H1 (cell line): ENCODE results near the gene GZF1. TPM values are rescaled to one million over a fixed set of nuclear protein-coding genes. Genes with fewer than 3 reads are reported as not detected.

ENCODE experiments used
- CTCF ChIA-PET: fragments of 300-600 bp; sonication (Branson Sonifier 250); formaldehyde crosslinking; loops from one replicate; lab custom pipeline; 2021; ENCODE audit not compliant: partially characterized antibody; lab: Charles Lee
- POLR2A ChIA-PET: fragments of 300-600 bp; sonication (Branson Sonifier 250); formaldehyde crosslinking; loops from one replicate; lab custom pipeline; 2021; ENCODE audit warnings: inconsistent platforms; ENCODE audit not compliant: partially characterized antibody; lab: Charles Lee
- DNase-seq, 2 experiments: peaks; one replicate each; pipeline versions ENCODE4 v3.0.0 to v3.0.0-alpha.2; 2010 to 2022; ENCODE audit warnings: low spot score in 2 of 2, low read depth in 1 of 2, mixed read lengths in 1 of 2
- FAIRE-seq: peaks from 2 replicates; lab custom pipeline; 2011; peaks lifted over from hg19 to GRCh38; lab: Jason Lieb, UNC
- H2AFZ ChIP-seq: 2 replicates; pipeline ENCODE4 v1.8.1; 2012; ENCODE audit warnings: low read length, inconsistent platforms
- H2AK5ac ChIP-seq: 2 replicates; pipeline ENCODE4 v1.6.1; 2013; ENCODE audit warnings: low read depth, low read length
- H2BK120ac ChIP-seq: replicated peaks from 2 replicates; pipeline ENCODE3; 2013; ENCODE audit warnings: low read depth, low read length, inconsistent platforms
- H2BK12ac ChIP-seq: 2 replicates; pipeline ENCODE4 v1.6.1; 2013; ENCODE audit warnings: low read depth, low read length
- H2BK15ac ChIP-seq: 2 replicates; pipeline ENCODE4 v1.6.1; 2013; ENCODE audit warnings: low read length
- H2BK20ac ChIP-seq: 2 replicates; pipeline ENCODE4 v1.6.1; 2013; ENCODE audit warnings: low read length
- H2BK5ac ChIP-seq: 2 replicates; pipeline ENCODE4 v1.6.1; 2013; ENCODE audit warnings: low read depth, low read length
- H3K14ac ChIP-seq: 2 replicates; pipeline ENCODE4 v1.6.1; 2013; ENCODE audit warnings: inconsistent platforms; ENCODE audit not compliant: insufficient read length
- H3K18ac ChIP-seq: 2 replicates; pipeline ENCODE4 v1.6.1; 2013; ENCODE audit warnings: low read length; ENCODE audit errors: extremely low read depth
- H3K23ac ChIP-seq: 2 replicates; pipeline ENCODE4 v1.6.1; 2013; ENCODE audit warnings: inconsistent platforms; ENCODE audit not compliant: insufficient read length
- H3K23me2 ChIP-seq: 2 replicates; pipeline ENCODE4 v1.6.1; 2013; ENCODE audit warnings: low read depth, low read length
- H3K27ac ChIP-seq: 2 replicates; pipeline ENCODE4 v1.6.1; 2011; ENCODE audit warnings: low read depth, low read length, inconsistent platforms
- H3K27me3 ChIP-seq, 4 experiments: replicated peaks in 1 of 4; 1 replicate in 1 of 4; 2 replicates in 3 of 4; pipeline versions ENCODE4 v1.6.1 to v1.8.1; 2011 to 2013; ENCODE audit warnings: low read length in 3 of 4, mild to moderate bottlenecking in 3 of 4, inconsistent platforms in 2 of 4, mixed read lengths in 2 of 4, moderate library complexity in 1 of 4; ENCODE audit not compliant: control insufficient read depth in 3 of 4, insufficient read depth in 3 of 4; ENCODE audit errors: extremely low read depth in 1 of 4
- H3K36me3 ChIP-seq, 4 experiments: 2 replicates each; pipeline versions ENCODE4 v1.6.1 to v1.8.1; 2011 to 2013; ENCODE audit warnings: mild to moderate bottlenecking in 4 of 4, low read length in 3 of 4, moderate library complexity in 2 of 4, control low read depth in 1 of 4, inconsistent platforms in 1 of 4; ENCODE audit not compliant: insufficient read depth in 4 of 4, control insufficient read depth in 2 of 4
- H3K4ac ChIP-seq: replicated peaks from 2 replicates; pipeline ENCODE3; 2013; ENCODE audit warnings: low read length, low read depth, mixed read lengths, inconsistent platforms; ENCODE audit not compliant: insufficient read length
- H3K4me1 ChIP-seq, 4 experiments: replicated peaks in 1 of 4; 1 replicate in 1 of 4; 2 replicates in 3 of 4; pipeline versions ENCODE4 v1.6.1 to v1.8.1; 2011 to 2013; ENCODE audit warnings: low read length in 3 of 4, inconsistent platforms in 2 of 4, mixed read lengths in 1 of 4; ENCODE audit not compliant: insufficient read depth in 4 of 4, control insufficient read depth in 3 of 4
- H3K4me2 ChIP-seq, 2 experiments: 2 replicates each; pipeline versions ENCODE4 v1.6.1 to v1.8.1; 2011 to 2013; ENCODE audit warnings: low read depth in 2 of 2, low read length in 2 of 2, control low read depth in 1 of 2, inconsistent platforms in 1 of 2, mild to moderate bottlenecking in 1 of 2; ENCODE audit not compliant: insufficient read depth in 1 of 2
- H3K4me3 ChIP-seq, 4 experiments: fragments of 200-600, 300-600 bp in 1 of 4; sonication (generic), shearing (Covaris generic), sonication (Bioruptor Twin) in 1 of 4; 2 replicates each; pipeline versions ENCODE4 v1.5.1 to v1.8.1; 2011 to 2016; ENCODE audit warnings: low read length in 4 of 4, low read depth in 3 of 4, control low read depth in 2 of 4, inconsistent platforms in 2 of 4, mild to moderate bottlenecking in 2 of 4, mixed read lengths in 1 of 4, moderate library complexity in 1 of 4; ENCODE audit not compliant: insufficient read depth in 2 of 4; ENCODE audit errors: extremely low read depth in 1 of 4
- H3K56ac ChIP-seq: replicated peaks from 2 replicates; pipeline ENCODE3; 2013; ENCODE audit warnings: low read depth, mild to moderate bottlenecking, mixed read lengths, low read length, inconsistent platforms; ENCODE audit not compliant: insufficient read length
- H3K79me1 ChIP-seq: 2 replicates; pipeline ENCODE4 v1.6.1; 2013; ENCODE audit warnings: low read depth, low read length, control low read depth
- H3K79me2 ChIP-seq, 2 experiments: 2 replicates each; pipeline versions ENCODE4 v1.6.1 to v1.8.1; 2012 to 2013; ENCODE audit warnings: low read length in 2 of 2, mild to moderate bottlenecking in 2 of 2, inconsistent platforms in 1 of 2; ENCODE audit not compliant: insufficient read depth in 2 of 2, control insufficient read depth in 1 of 2
- H3K9ac ChIP-seq, 4 experiments: replicated peaks in 1 of 4; 1 replicate in 1 of 4; 2 replicates in 3 of 4; pipeline versions ENCODE4 v1.6.1 to v1.8.1; 2011 to 2013; ENCODE audit warnings: low read depth in 3 of 4, low read length in 3 of 4, control low read depth in 2 of 4, mild to moderate bottlenecking in 2 of 4, moderate library complexity in 2 of 4, inconsistent platforms in 1 of 4; ENCODE audit errors: extremely low read depth in 1 of 4
- H3K9me3 ChIP-seq, 2 experiments: 2 replicates each; pipeline versions ENCODE4 v1.6.1 to v1.8.1; 2012 to 2013; ENCODE audit warnings: mild to moderate bottlenecking in 2 of 2, moderate library complexity in 2 of 2, control low read depth in 1 of 2, inconsistent platforms in 1 of 2, low read depth in 1 of 2, low read length in 1 of 2, mixed read lengths in 1 of 2; ENCODE audit not compliant: insufficient read depth in 2 of 2
- H4K20me1 ChIP-seq, 2 experiments: replicated peaks in 1 of 2; 2 replicates each; pipeline versions ENCODE3 to v1.8.1; 2011 to 2013; ENCODE audit warnings: inconsistent platforms in 2 of 2, low read length in 2 of 2, mild to moderate bottlenecking in 1 of 2; ENCODE audit not compliant: insufficient read depth in 2 of 2, control insufficient read depth in 1 of 2
- H4K5ac ChIP-seq: 2 replicates; pipeline ENCODE4 v1.6.1; 2013; ENCODE audit warnings: low read length, low read depth, mixed read lengths, inconsistent platforms; ENCODE audit not compliant: insufficient read length
- H4K8ac ChIP-seq: 2 replicates; pipeline ENCODE4 v1.8.0; 2013; ENCODE audit warnings: mild to moderate bottlenecking, moderate library complexity, low read length, inconsistent platforms; ENCODE audit not compliant: insufficient read depth; ENCODE audit errors: extremely low read depth
- H4K91ac ChIP-seq: replicated peaks from 2 replicates; pipeline ENCODE3; 2013; ENCODE audit warnings: low read length, mixed read lengths, inconsistent platforms; ENCODE audit not compliant: insufficient read length
- E2F6 ChIP-seq: IDR thresholded peaks from 2 replicates; pipeline ENCODE4 v1.6.1; 2012; ENCODE audit warnings: inconsistent platforms
- NANOG ChIP-seq: IDR thresholded peaks from 2 replicates; pipeline ENCODE4 v1.6.1; 2011; ENCODE audit warnings: low read length, low read depth, mild to moderate bottlenecking, inconsistent platforms; ENCODE audit not compliant: insufficient read depth, poor library complexity, severe bottlenecking
- SP4 ChIP-seq: IDR thresholded peaks from 2 replicates; pipeline ENCODE4 v1.6.1; 2012; ENCODE audit warnings: low read length, inconsistent platforms
- TAF1 ChIP-seq: IDR thresholded peaks from 2 replicates; pipeline ENCODE4 v1.6.1; 2011; ENCODE audit warnings: mild to moderate bottlenecking, low read depth, low read length
- WGBS, 2 experiments: shearing (Covaris generic) in 1 of 2; methylation state at CpG; one replicate each; pipeline versions ENCODE4 v1.1.6 to v1.1.7; 2013 to 2015; ENCODE audit warnings: low lambda C conversion rate in 2 of 2, mixed read lengths in 2 of 2, inconsistent platforms in 1 of 2, low coverage in 1 of 2, missing lambda C conversion rate in 1 of 2; ENCODE audit not compliant: insufficient replicate concordance in 2 of 2, insufficient coverage in 1 of 2, insufficient read length in 1 of 2; ENCODE audit errors: extremely low coverage in 1 of 2, missing lambda C conversion rate in 1 of 2; 5-methylcytosine and 5-hydroxymethylcytosine counted together
- polyA plus RNA-seq, 7 experiments: library from polyadenylated mRNA; depleted of rRNA in 3 of 7; stranded (reverse) in 5 of 7; unstranded in 2 of 7; fragments of >200 nt in 5 of 7; fragments of 200-250 nt in 2 of 7; gene quantifications; 1 replicate in 5 of 7; 2 replicates in 1 of 7; 4 replicates in 1 of 7; pipeline versions ENCODE4 v1.2.1 to v1.2.3, GENCODE V29; 2011 to 2013; ENCODE audit warnings: missing spikeins in 2 of 7, mixed read lengths in 2 of 7
- total RNA-seq: library from RNA; stranded (reverse); fragmentation: NEBNext Ultra II Directional; extraction: Animal tissue kit (Norgen Biotek cat#: 25700); gene quantifications from 2 replicates; pipeline ENCODE4 v1.2.1, GENCODE V29; 2021

Gene GZF1
- total and polyA plus RNA-seq, 2 of the 8 experiments (the other 6 are each of a cell fraction or from before 2014, with no cell fraction given): 8.2 to 11.9 TPM

GRCh38 chr20:23412026-23412425, 50.0 kb downstream of the GZF1 start:
- Histone ChIP-seq H4K8ac (no peak overlapping the region), H3K56ac (no peak overlapping the region), H4K20me1 (peaks cover 8 to 18% of the 10 kb centered on the region in 2 experiments), H3K27ac (no peak overlapping the region), H3K9ac (no peak overlapping the region), H2BK120ac (no peak overlapping the region), H4K91ac (no peak overlapping the region), H3K27me3 (no peaks in the 10 kb centered on the region), H3K79me1 (0 out of 2 replicates have a peak, but pooled peaks cover 8% of the 10 kb centered on the region), H2BK20ac (no peak overlapping the region), H4K5ac (no peak overlapping the region), H3K14ac (no peak overlapping the region), H3K4me1 (peaks cover 0 to 3% (median 0%) of the 10 kb centered on the region in 4 experiments; a peak in 2 of 7 replicates), H3K4me3 (no peak overlapping the region; a peak in 1 of 8 replicates), H3K4me2 (no peak overlapping the region), H3K79me2 (peaks cover 15 to 99% of the 10 kb centered on the region in 2 experiments), H3K18ac (no peak overlapping the region), H2BK15ac (no peak overlapping the region), H2AFZ (no peak overlapping the region), H3K4ac (no peak overlapping the region), H3K23ac (no peak overlapping the region), H2BK5ac (no peak overlapping the region), H3K9me3 (no peaks in the 10 kb centered on the region), H2AK5ac (no peak overlapping the region), H3K36me3 (no peaks in the 10 kb centered on the region), H3K23me2 (no peaks in the 10 kb centered on the region), H2BK12ac (no peak overlapping the region)
- TF ChIP-seq E2F6: no peak
- TF ChIP-seq NANOG: no peak
- TF ChIP-seq TAF1: no peak
- no peak for TF ChIP-seq SP4
- no peak for DNase-seq
- FAIRE-seq: no peak
- 89% methylated on average over 1 of the region's 1 CpG; no CpG with 5 or more reads in 1 of the 2 experiments for WGBS, 2 experiments
- ChIA-PET CTCF (interaction anchor here (0.7 kb wide), 1 partner anchor 189 kb away, joined by 3 read pairs; no protein-coding TSS in a partner anchor), POLR2A (interaction anchor here (0.9 kb wide), 1 partner anchor 9 kb away, joined by 3 read pairs; no protein-coding TSS in a partner anchor)
